ENCODE data around the gene RAB21. TPM values are rescaled to one million over a fixed set of nuclear protein-coding genes. Genes with fewer than 3 reads are reported as not detected.
A peak's percentile ranks its signal among the peaks of the same experiment; 100 is the strongest.

Gene RAB21
- total RNA-seq, 4 donors from 2014 or later: 15.0 to 36.9 (median 31.7) TPM

DNA sequence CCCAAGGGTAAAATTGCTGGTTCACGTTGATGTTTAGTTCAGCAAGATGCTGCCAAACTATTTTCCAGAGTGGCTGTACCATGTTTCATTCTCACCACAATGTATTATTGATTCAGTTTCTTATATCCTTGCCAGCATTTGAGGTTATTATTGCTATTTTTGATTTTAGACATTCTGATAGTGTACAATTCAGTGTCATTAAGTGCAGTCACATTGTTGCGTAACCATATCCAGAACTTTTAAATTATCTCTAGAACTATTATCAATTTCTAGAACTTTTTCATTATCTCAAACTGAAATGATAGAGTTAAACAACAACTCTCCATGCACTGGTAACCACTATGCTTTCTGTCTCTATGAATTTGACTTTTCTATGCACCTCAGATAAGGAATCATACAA is 74.2 kb downstream of the RAB21 start:
- no peak for DNase-seq (ENCODE audit: extremely low spot score)
- H3K4me1 ChIP-seq: no peaks in the 10 kb centered on the region
- peaks cover 0 to 5% (median 0%) of the 10 kb centered on the region in 4 donors for H3K27me3 ChIP-seq
- no peak overlapping the region for H3K4me3 ChIP-seq
- no peaks in the 10 kb centered on the region for H3K36me3 ChIP-seq
- intact Hi-C loops (cut with DNase I): no loop called here
- WGBS: 97% methylated on average over 2 of the region's 2 CpGs
- TF ChIP-seq POLR2AphosphoS5 (IDR thresholded peaks at IDR 0.05) (no peak), EP300 (IDR thresholded peaks at IDR 0.05) (no peak), POLR2A (IDR thresholded peaks at IDR 0.05; ENCODE audit: low read depth) (no peak)
- TF ChIP-seq, protein P1, sequence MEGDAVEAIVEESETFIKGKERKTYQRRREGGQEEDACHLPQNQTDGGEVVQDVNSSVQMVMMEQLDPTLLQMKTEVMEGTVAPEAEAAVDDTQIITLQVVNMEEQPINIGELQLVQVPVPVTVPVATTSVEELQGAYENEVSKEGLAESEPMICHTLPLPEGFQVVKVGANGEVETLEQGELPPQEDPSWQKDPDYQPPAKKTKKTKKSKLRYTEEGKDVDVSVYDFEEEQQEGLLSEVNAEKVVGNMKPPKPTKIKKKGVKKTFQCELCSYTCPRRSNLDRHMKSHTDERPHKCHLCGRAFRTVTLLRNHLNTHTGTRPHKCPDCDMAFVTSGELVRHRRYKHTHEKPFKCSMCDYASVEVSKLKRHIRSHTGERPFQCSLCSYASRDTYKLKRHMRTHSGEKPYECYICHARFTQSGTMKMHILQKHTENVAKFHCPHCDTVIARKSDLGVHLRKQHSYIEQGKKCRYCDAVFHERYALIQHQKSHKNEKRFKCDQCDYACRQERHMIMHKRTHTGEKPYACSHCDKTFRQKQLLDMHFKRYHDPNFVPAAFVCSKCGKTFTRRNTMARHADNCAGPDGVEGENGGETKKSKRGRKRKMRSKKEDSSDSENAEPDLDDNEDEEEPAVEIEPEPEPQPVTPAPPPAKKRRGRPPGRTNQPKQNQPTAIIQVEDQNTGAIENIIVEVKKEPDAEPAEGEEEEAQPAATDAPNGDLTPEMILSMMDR (IDR thresholded peaks at IDR 0.05): no peak
- no peaks in the 10 kb centered on the region for H3K9me3 ChIP-seq
- no peak overlapping the region for H3K27ac ChIP-seq (replicated peaks in 1 of 4)

DNA sequence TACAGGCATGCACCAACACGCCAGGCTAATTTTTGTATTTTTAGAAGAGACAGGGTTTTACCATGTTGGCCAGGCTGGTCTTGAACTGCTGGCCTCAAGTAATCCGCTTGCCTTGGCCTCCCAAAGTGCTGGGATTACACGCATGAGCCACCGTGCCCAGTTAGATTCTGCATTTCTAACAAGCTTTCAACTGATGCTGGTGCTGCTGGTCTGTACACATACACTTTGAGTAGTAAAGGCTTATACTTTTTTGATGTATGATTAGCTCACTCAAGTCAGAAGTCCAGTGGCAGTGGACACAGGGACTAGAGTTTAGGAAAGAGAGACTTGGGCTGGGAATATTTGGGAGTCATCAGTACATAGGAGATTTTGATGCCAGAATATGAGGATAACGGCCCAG is 82.7 kb downstream of the RAB21 start:
- peaks cover 0 to 17% (median 2%) of the 10 kb centered on the region in 4 donors for H3K27me3 ChIP-seq
- peaks cover 16 to 29% (median 29%) of the 10 kb centered on the region in 4 donors for H3K4me1 ChIP-seq
- no peaks in the 10 kb centered on the region for H3K9me3 ChIP-seq
- no peaks in the 10 kb centered on the region for H3K36me3 ChIP-seq
- no peak for TF ChIP-seq EP300 (IDR thresholded peaks at IDR 0.05)
- TF ChIP-seq, protein P1 (IDR thresholded peaks at IDR 0.05): no peak
- TF ChIP-seq POLR2AphosphoS5 (IDR thresholded peaks at IDR 0.05): no peak
- no peak for TF ChIP-seq POLR2A (IDR thresholded peaks at IDR 0.05; ENCODE audit: low read depth)
- H3K27ac ChIP-seq (replicated peaks in 1 of 4): no peak overlapping the region
- no peak overlapping the region for H3K4me3 ChIP-seq
- intact Hi-C loops (cut with DNase I): loop anchor here (5.0 kb wide), 1 partner anchor 80 kb away; no protein-coding TSS in a partner anchor
- WGBS: 97% methylated on average over 4 of the region's 5 CpGs
- no peak for DNase-seq (ENCODE audit: extremely low spot score)

DNA sequence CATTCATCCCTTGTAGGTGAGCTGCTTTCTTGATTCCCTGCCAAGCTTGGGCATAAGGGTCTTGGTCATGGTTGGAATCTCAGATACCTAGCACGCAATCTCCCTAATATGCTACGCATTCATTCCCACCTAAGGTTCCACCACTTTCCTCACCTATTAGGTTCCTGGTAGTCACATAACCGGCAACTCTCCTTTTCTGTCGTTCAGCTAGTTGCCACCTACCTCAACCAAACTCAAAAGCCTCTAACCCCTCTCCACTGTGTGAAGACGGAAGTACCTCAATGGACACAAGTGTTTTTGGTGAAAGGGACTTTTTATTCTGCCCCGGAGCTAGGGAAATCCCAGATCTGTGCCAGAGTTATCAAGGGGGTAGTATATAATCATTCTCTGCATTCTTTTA is 83.6 kb downstream of the RAB21 start:
- no peaks in the 10 kb centered on the region for H3K9me3 ChIP-seq
- H3K36me3 ChIP-seq: no peaks in the 10 kb centered on the region
- no peak overlapping the region for H3K4me3 ChIP-seq
- DNase-seq (ENCODE audit: extremely low spot score): no peak
- TF ChIP-seq, protein P1 (IDR thresholded peaks at IDR 0.05): no peak
- TF ChIP-seq POLR2AphosphoS5 (IDR thresholded peaks at IDR 0.05) (no peak), EP300 (IDR thresholded peaks at IDR 0.05) (no peak), POLR2A (IDR thresholded peaks at IDR 0.05; ENCODE audit: low read depth) (no peak)
- intact Hi-C loops (cut with DNase I): loop anchor here (5.0 kb wide), 1 partner anchor 81 kb away; no protein-coding TSS in a partner anchor
- H3K27me3 ChIP-seq: peaks cover 0 to 13% (median 2%) of the 10 kb centered on the region in 4 donors
- WGBS: 83% methylated on average over 6 of the region's 6 CpGs
- peaks cover 16 to 38% (median 37%) of the 10 kb centered on the region in 4 donors for H3K4me1 ChIP-seq
- no peak overlapping the region for H3K27ac ChIP-seq (replicated peaks in 1 of 4)

DNA sequence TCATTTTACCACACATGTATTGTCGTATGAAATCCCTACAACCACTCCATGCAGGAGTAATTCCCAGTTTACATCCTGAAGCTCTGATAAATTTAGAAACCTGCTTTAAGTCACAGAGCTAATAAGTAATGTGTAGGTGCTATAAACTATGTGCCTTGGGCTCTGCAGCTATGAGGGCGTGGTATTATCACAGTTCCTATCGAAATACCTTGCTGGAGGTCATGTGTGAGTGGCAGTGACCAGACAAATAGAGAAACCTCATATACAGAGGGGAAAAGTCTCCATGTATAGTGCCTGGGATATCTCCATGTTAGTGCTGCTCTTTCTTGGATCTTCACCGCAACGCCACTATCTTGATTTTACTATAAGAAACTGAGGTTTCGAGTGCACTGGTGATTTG is 84.0 kb downstream of the RAB21 start:
- Histone ChIP-seq H3K36me3 (no peaks in the 10 kb centered on the region), H3K4me1 (peaks cover 17 to 42% (median 41%) of the 10 kb centered on the region in 4 donors), H3K9me3 (no peaks in the 10 kb centered on the region), H3K27ac (replicated peaks in 1 of 4) (peak overlapping the region; percentile 90 to 98 (median 94)), H3K27me3 (peaks cover 0 to 12% (median 2%) of the 10 kb centered on the region in 4 donors), H3K4me3 (peak overlapping the region; percentile 60 to 95 (median 74))
- DNase-seq (ENCODE audit: extremely low spot score): no peak
- intact Hi-C loops (cut with DNase I): loop anchor here (5.0 kb wide), 1 partner anchor 81 kb away; no protein-coding TSS in a partner anchor
- 98% methylated on average over 6 of the region's 6 CpGs for WGBS
- TF ChIP-seq, protein P1 (IDR thresholded peaks at IDR 0.05): no peak
